ENCODE results near the gene RCAN2. TPM values are rescaled to one million over a fixed set of nuclear protein-coding genes. Genes with fewer than 3 reads are reported as not detected.

Gene RCAN2
- total RNA-seq, 6 donors from 2014 or later, result 4.8 to 14.6 (median 9.1) TPM

DNA sequence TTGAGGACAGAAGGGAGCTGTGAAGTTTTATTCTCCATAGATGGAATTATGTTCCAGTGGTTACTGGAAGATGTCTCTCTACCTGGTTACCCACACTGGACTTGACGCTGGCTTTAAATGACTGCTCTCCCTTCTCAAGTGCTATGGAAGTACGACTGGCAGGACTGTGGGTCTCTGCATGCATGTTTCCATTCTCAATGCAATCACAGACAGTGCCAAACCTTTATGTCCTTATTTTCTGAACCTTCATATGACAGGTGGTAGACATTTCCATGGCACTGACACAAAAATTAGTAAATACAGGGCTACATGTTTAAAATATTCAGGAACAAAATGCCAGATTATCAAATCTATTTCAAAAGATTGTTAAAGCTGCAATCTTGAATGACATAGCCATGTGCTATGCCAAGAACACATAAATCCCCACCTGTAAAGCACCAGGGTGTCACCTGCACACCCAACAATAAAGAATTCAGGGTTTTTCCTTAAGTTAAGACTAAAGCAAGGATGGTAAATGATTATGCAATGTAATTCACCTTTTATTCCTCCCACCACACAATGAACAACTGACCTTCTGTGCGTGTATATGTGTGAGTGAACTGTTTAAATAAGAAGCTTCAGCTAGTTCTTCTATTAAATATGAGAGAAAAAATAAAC is 167.2 kb downstream of the RCAN2 start:
- no peak for TF ChIP-seq EP300 (IDR thresholded peaks at IDR 0.05)
- TF ChIP-seq, protein P1, sequence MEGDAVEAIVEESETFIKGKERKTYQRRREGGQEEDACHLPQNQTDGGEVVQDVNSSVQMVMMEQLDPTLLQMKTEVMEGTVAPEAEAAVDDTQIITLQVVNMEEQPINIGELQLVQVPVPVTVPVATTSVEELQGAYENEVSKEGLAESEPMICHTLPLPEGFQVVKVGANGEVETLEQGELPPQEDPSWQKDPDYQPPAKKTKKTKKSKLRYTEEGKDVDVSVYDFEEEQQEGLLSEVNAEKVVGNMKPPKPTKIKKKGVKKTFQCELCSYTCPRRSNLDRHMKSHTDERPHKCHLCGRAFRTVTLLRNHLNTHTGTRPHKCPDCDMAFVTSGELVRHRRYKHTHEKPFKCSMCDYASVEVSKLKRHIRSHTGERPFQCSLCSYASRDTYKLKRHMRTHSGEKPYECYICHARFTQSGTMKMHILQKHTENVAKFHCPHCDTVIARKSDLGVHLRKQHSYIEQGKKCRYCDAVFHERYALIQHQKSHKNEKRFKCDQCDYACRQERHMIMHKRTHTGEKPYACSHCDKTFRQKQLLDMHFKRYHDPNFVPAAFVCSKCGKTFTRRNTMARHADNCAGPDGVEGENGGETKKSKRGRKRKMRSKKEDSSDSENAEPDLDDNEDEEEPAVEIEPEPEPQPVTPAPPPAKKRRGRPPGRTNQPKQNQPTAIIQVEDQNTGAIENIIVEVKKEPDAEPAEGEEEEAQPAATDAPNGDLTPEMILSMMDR (IDR thresholded peaks at IDR 0.05), result no peak
- TF ChIP-seq POLR2AphosphoS5 (IDR thresholded peaks at IDR 0.05), result no peak
- TF ChIP-seq POLR2A (IDR thresholded peaks at IDR 0.05), result no peak
- Histone ChIP-seq H3K27ac (no peak overlapping the region), H3K9me3 (no peaks in the 10 kb centered on the region), H3K36me3 (no peaks in the 10 kb centered on the region), H3K4me3 (no peak overlapping the region), H3K27me3 (no peaks in the 10 kb centered on the region), H3K4me1 (peaks cover 0 to 7% (median 0%) of the 10 kb centered on the region in 4 donors)
- ATAC-seq (ENCODE audit: low FRiP score in 2 of 2) (no peak), DNase-seq (no peak)
- WGBS, 2 donors, result 88 to 97% methylated on average over 3 of the region's 3 CpGs

DNA sequence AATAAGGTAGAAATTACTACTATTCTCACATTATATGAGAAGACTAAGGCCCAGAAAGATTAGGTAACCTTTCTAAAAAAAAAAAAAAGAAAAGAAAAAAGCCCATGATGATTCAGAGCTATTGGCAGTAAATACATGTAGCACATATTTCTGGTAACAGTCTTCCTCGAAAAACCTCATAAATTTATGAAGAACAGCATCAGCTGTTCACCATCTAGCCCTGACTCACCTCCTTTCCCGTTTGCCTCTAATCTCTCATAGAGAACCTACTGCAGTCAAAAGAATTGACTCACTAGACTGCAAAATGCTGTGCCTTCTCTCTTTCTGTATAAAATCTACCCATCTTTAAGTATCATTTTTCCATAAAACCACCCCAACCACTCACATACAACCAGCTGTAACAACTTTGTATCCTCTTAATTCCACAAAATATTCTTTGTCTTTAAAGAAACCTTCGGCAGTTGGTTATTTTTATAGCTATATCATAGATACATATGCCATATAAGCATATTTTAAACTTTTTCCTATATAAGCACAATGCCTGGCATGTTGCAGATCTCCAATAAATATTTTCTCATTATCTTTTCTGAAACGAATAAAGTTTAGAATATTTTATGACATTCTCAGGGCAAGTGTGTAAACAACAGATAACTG is 167.8 kb downstream of the RCAN2 start:
- Histone ChIP-seq H3K4me3 (no peak overlapping the region), H3K9me3 (no peaks in the 10 kb centered on the region), H3K27ac (no peak overlapping the region), H3K4me1 (peaks cover 0 to 7% (median 0%) of the 10 kb centered on the region in 4 donors), H3K27me3 (no peaks in the 10 kb centered on the region), H3K36me3 (no peaks in the 10 kb centered on the region)
- WGBS, 2 donors, result 64 to 74% methylated on average over 4 of the region's 4 CpGs
- ATAC-seq (ENCODE audit: low FRiP score in 2 of 2) (peak in 1 of 2 donors; percentile 85), DNase-seq (no peak)
- TF ChIP-seq POLR2A (IDR thresholded peaks at IDR 0.05) (no peak), EP300 (IDR thresholded peaks at IDR 0.05) (no peak), POLR2AphosphoS5 (IDR thresholded peaks at IDR 0.05) (peak in 1 of 2 donors; percentile 24)
- TF ChIP-seq, protein P1 (IDR thresholded peaks at IDR 0.05), result no peak

DNA sequence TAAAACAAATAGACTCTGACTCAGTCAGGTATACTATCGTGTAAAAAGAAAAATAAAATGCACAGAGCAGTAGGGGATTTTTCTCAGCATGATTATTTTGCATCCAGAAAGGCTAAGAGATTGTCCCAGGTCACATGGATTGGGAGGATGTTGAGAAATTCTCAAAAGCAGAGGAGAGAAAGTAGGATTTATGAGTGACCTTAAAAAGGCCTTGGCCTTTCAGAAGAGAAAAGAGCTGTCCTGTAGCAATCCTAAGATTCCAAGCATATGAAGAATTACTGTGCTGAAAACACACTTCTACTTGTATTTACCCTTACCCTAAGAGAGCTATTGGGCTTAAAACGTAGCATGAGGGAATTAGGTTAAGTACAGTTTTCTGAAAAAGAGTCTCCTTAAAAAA is 170.7 kb downstream of the RCAN2 start:
- no peak for DNase-seq
- WGBS, 2 donors, result 63 to 74% methylated on average over 2 of the region's 2 CpGs
- H3K27ac ChIP-seq, result no peak overlapping the region

DNA sequence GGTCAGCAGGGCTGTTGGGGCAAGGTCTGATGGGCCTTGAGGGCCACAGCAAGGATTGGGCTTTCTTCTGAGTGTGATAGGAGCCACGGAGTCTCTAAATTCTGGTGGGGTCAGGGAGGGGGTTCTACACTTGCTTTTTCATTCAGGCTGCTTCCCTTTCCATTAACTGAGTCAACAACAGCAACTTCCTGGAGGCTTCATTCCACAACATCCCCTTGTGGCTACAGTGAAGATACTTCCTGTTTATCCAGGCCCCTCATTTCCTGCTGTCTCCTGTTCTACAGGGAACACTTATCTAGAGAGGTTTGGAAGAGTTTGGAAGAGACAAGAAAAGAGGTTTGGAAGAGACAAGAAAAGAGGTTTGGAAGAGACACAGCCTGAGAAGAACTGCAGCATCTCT is 175.7 kb downstream of the RCAN2 start:
- Histone ChIP-seq H3K9me3 (no peaks in the 10 kb centered on the region), H3K27ac (no peak overlapping the region), H3K4me1 (no peaks in the 10 kb centered on the region), H3K4me3 (no peak overlapping the region), H3K36me3 (no peaks in the 10 kb centered on the region), H3K27me3 (no peaks in the 10 kb centered on the region)
- no peak for DNase-seq
- no peak for ATAC-seq (ENCODE audit: low FRiP score in 2 of 2)
- 58 to 64% methylated on average over 1 of the region's 1 CpG for WGBS, 2 donors
- TF ChIP-seq, protein P1 (IDR thresholded peaks at IDR 0.05), result no peak
- TF ChIP-seq POLR2AphosphoS5 (IDR thresholded peaks at IDR 0.05) (no peak), POLR2A (IDR thresholded peaks at IDR 0.05) (no peak), EP300 (IDR thresholded peaks at IDR 0.05) (no peak)

More for the DNA sequence above, 170.7 kb downstream of the RCAN2 start:
- peaks cover 0 to under 1% (median 0%) of the 10 kb centered on the region in 4 donors for H3K4me1 ChIP-seq
- H3K4me3 ChIP-seq, result no peak overlapping the region
- no peak for ATAC-seq (ENCODE audit: low FRiP score in 2 of 2)
- H3K9me3 ChIP-seq, result no peaks in the 10 kb centered on the region
- TF ChIP-seq EP300 (IDR thresholded peaks at IDR 0.05), result no peak
- no peak for TF ChIP-seq POLR2A (IDR thresholded peaks at IDR 0.05)
- no peak for TF ChIP-seq POLR2AphosphoS5 (IDR thresholded peaks at IDR 0.05)
- TF ChIP-seq, protein P1 (IDR thresholded peaks at IDR 0.05), result no peak
- no peaks in the 10 kb centered on the region for H3K36me3 ChIP-seq
- no peaks in the 10 kb centered on the region for H3K27me3 ChIP-seq

Measured in upper lobe of left lung (tissue), 6 donors.